Activated T-helper 2 cell treated with anti-CD3 and anti-CD28 coated beads, Interferon-gamma antibody, Interleukin-2, Interleukin-4, amounts not matched to agents 10 μg/mL and 5 μg/mL and 100 μg/mL, durations not matched to agents 14 hours and 24 hours and 36 hours (primary cell): ENCODE data around the gene OGN. TPM values are rescaled to one million over a fixed set of nuclear protein-coding genes. Genes with fewer than 3 reads are reported as not detected.

ENCODE experiments used
- DNase-seq: peaks from one replicate; pipeline ENCODE4 v3.0.0; 2021; ENCODE audit warnings: low spot score
- H3K27ac Mint-ChIP-seq: one replicate; pipeline ENCODE4 v1.8.0; 2021; ENCODE audit warnings: mixed read lengths
- H3K27me3 Mint-ChIP-seq: one replicate; pipeline ENCODE4 v1.8.0; 2021; ENCODE audit warnings: low read depth, mixed read lengths
- H3K36me3 Mint-ChIP-seq: one replicate; pipeline ENCODE4 v1.8.0; 2021; ENCODE audit warnings: low read depth, mixed read lengths
- H3K4me1 Mint-ChIP-seq: one replicate; pipeline ENCODE4 v1.8.0; 2021; ENCODE audit warnings: low read depth, mixed read lengths
- H3K4me3 Mint-ChIP-seq: one replicate; pipeline ENCODE4 v1.8.0; 2021; ENCODE audit warnings: low read depth, mild to moderate bottlenecking, moderate library complexity, mixed read lengths
- H3K9me3 Mint-ChIP-seq: one replicate; pipeline ENCODE4 v1.8.0; 2021; ENCODE audit warnings: mixed read lengths
- intact Hi-C: fragments of 100-400 bp; cut with micrococcal nuclease; formaldehyde crosslinking; loops from one replicate; pipeline ENCODE4 v1.15.1; 2023
- total RNA-seq: library from RNA; stranded (reverse); gene quantifications from 2 replicates; pipeline ENCODE4 v1.2.3, GENCODE V29; 2022

Gene OGN
- total RNA-seq, result not detected in 2 replicates

- intact Hi-C loops, result no loop called here
- no peaks in the 10 kb centered on the region for H3K9me3 Mint-ChIP-seq
- no peak for DNase-seq
- H3K27ac Mint-ChIP-seq, result no peak within 1 kb of the TSS
- peaks cover 19% of the 10 kb centered on the region for H3K4me1 Mint-ChIP-seq
- H3K27me3 Mint-ChIP-seq, result no peaks in the 10 kb centered on the region
- peaks cover 2% of the 10 kb centered on the region for H3K36me3 Mint-ChIP-seq
- no peak within 1 kb of the TSS for H3K4me3 Mint-ChIP-seq
Measured at GRCh38 chr9:92404042-92404836, at the start of gene OGN. OGN (minus strand) TSS chr9:92404578; CDS start chr9:92403407, 1,171 bp downstream.

GRCh38 chr9:92446536-92446935 is 42.2 kb upstream of the OGN start:
- Mint-ChIP-seq H3K4me1 (peaks cover under 1% of the 10 kb centered on the region), H3K27me3 (peaks cover 2% of the 10 kb centered on the region), H3K27ac (no peak overlapping the region), H3K36me3 (no peaks in the 10 kb centered on the region), H3K4me3 (no peak overlapping the region), H3K9me3 (no peaks in the 10 kb centered on the region)
- intact Hi-C loops, result no loop called here
- no peak for DNase-seq

DNA sequence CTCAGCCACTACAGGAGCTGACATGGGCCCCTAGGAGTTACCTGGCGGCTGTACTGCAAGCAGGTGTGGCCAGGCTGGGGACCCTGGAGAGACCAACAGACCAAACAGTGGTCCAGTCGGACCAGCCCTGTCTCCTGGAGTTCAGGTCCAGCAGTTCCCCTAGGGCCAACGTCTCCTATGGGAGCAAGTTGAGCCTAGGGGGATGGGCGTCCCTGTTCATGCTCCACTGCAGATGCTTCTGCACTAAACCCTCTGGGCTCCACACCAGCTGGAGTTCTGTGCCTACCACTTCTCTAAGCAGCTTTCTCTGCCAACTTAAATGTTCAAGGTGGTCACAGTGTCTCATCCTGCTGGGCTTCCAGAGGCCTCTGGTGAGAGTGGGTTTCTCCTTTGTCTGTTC is 40.5 kb upstream of the OGN start:
- intact Hi-C loops, result no loop called here
- Mint-ChIP-seq H3K36me3 (no peaks in the 10 kb centered on the region), H3K4me1 (peaks cover 13% of the 10 kb centered on the region), H3K27ac (no peak overlapping the region), H3K9me3 (no peaks in the 10 kb centered on the region), H3K27me3 (peaks cover 2% of the 10 kb centered on the region), H3K4me3 (no peak overlapping the region)
- no peak for DNase-seq

- H3K4me3 Mint-ChIP-seq, result no peak overlapping the region
- peaks cover 2% of the 10 kb centered on the region for H3K27me3 Mint-ChIP-seq
- no peak for DNase-seq
- intact Hi-C loops, result no loop called here
- H3K4me1 Mint-ChIP-seq, result peaks cover 16% of the 10 kb centered on the region
- H3K36me3 Mint-ChIP-seq, result no peaks in the 10 kb centered on the region
- H3K9me3 Mint-ChIP-seq, result no peaks in the 10 kb centered on the region
- H3K27ac Mint-ChIP-seq, result no peak overlapping the region
Measured at GRCh38 chr9:92440751-92441046, 36.3 kb upstream of the OGN start.

DNA sequence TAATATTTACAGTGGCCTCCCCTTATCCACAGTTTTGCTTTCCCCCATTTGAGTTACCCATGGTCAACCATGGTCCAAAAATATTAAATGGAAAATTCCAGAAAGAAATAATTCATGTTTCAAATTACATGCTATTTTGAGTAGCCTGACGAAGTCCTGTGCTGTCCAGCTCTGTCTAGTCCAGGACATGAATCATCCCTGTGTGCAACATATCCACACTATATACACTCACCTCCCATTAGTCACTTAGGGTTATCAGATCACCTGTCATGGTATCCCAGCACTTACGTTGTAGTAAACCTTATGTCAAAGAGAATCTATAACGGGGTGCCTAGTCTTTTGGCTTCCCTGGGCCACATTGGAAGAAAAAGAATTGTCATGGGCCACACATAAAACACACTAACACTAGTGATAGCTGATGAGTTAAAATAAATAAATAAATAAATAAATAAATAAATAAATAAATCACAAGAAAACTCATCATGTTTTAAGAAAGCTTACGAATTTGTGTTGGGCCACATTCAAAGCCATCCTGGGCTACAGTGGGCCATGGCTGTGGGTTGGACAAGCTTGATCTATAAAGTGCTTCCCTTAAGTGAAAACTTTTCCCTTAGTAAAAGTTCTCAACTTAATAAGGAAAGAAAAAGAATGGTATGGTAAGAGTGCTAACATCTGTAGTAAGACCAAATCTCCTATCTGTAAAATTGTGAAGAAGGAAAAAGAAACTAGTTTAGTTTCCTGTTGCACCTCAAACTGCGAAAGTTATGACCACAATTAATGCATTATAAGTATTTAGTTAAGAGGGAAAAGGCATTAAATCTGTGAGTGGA is 35.8 kb upstream of the OGN start:
- Mint-ChIP-seq H3K36me3 (no peaks in the 10 kb centered on the region), H3K9me3 (no peaks in the 10 kb centered on the region), H3K27me3 (peaks cover 2% of the 10 kb centered on the region), H3K4me1 (peaks cover 18% of the 10 kb centered on the region), H3K4me3 (no peak overlapping the region), H3K27ac (no peak overlapping the region)
- DNase-seq, result no peak
- intact Hi-C loops, result loop anchor here (1.0 kb wide), 1 partner anchor 114 kb away; no protein-coding TSS in a partner anchor

- no peak for DNase-seq
- H3K27me3 Mint-ChIP-seq, result no peaks in the 10 kb centered on the region
- no peak overlapping the region for H3K4me3 Mint-ChIP-seq
- no peaks in the 10 kb centered on the region for H3K9me3 Mint-ChIP-seq
- peaks cover 20% of the 10 kb centered on the region for H3K4me1 Mint-ChIP-seq
- intact Hi-C loops, result loop anchor here (1.0 kb wide), 1 partner anchor 113 kb away; no protein-coding TSS in a partner anchor
- H3K27ac Mint-ChIP-seq, result no peak overlapping the region
- no peaks in the 10 kb centered on the region for H3K36me3 Mint-ChIP-seq
Measured at GRCh38 chr9:92438900-92439526, 34.6 kb upstream of the OGN start.

DNA sequence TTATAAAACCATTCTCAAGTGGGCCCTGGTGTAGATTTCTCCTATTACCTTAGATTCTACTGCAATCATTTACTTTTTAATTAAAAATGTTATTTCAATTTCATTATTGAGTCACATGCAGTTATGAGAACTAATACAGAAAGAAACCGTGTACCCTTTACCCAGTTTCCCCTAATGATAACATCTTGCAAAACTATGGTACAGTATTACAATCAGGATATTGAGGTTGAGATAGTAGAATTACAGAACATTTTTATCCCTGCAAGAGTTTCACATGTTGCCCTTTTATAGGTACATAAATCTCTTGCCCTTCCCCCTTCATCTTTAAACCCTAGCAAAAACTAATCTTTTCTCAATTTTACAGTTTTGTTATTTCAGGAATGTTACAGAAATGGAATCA is 30.9 kb upstream of the OGN start:
- Mint-ChIP-seq H3K36me3 (peaks cover 2% of the 10 kb centered on the region), H3K27me3 (no peaks in the 10 kb centered on the region), H3K4me1 (peaks cover 10% of the 10 kb centered on the region), H3K9me3 (no peaks in the 10 kb centered on the region), H3K27ac (no peak overlapping the region), H3K4me3 (no peak overlapping the region)
- intact Hi-C loops, result no loop called here
- DNase-seq, result no peak

DNA sequence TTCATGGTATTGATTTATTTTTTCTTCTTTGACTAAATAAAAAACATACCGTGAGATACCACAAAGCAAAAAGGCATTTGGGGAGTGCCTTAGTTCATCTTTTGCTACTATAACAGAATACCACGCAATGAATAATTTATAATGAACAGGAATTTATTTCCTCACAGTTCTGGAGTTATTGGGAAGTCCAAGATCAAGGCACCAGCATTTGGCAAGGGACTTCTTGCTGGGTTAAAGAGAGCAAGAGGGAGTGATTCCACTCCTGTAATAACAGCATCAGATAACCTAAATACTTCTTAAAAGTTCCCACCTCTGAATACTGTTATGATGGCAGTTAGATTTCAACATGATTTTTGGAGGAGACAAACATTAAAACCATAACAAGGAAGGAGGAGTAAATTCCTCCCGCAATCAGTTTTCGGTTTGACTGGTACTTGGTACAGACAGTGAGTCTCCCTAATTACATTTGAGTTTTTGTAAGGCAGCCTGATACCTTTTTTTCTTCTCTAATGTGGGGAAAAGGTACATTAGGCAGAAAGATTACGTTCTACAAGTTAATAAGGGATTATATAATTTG is 28.7 kb upstream of the OGN start:
- intact Hi-C loops, result no loop called here
- H3K27ac Mint-ChIP-seq, result no peak overlapping the region

DNA sequence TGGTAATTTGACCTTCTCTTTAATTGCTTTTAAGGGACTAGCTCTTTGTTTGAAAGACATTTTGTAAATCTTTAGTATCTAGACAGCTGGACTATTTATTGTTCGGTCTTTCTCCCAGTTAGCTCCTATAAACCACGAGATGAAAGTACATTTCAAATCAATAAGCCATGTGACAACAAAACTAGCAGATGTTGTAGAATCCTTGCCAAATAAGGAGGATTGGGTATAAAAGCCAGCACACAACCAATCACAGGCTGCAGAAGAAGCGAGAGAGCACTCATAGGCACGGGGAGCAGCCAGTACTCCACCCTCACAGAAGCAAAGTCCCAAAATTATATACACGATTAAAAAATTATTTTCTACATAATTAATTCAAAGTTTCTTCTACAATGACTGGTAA is 28.0 kb upstream of the OGN start:
- intact Hi-C loops, result no loop called here

More for the DNA sequence above, 28.7 kb upstream of the OGN start:
- DNase-seq, result no peak
- Mint-ChIP-seq H3K9me3 (no peaks in the 10 kb centered on the region), H3K4me1 (peaks cover 4% of the 10 kb centered on the region), H3K27me3 (no peaks in the 10 kb centered on the region), H3K36me3 (peaks cover 2% of the 10 kb centered on the region), H3K4me3 (no peak overlapping the region)

GRCh38 chr9:92429836-92430235 is 25.5 kb upstream of the OGN start:
- Mint-ChIP-seq H3K27me3 (no peaks in the 10 kb centered on the region), H3K27ac (no peak overlapping the region), H3K4me3 (no peak overlapping the region), H3K4me1 (peaks cover 2% of the 10 kb centered on the region), H3K36me3 (peaks cover 2% of the 10 kb centered on the region), H3K9me3 (no peaks in the 10 kb centered on the region)
- intact Hi-C loops, result no loop called here
- no peak for DNase-seq

More for the DNA sequence above, 28.0 kb upstream of the OGN start:
- no peak overlapping the region for H3K4me3 Mint-ChIP-seq
- peaks cover 4% of the 10 kb centered on the region for H3K4me1 Mint-ChIP-seq
- H3K27ac Mint-ChIP-seq, result no peak overlapping the region
- no peak for DNase-seq
- no peaks in the 10 kb centered on the region for H3K9me3 Mint-ChIP-seq
- H3K27me3 Mint-ChIP-seq, result no peaks in the 10 kb centered on the region
- peaks cover 2% of the 10 kb centered on the region for H3K36me3 Mint-ChIP-seq

DNA sequence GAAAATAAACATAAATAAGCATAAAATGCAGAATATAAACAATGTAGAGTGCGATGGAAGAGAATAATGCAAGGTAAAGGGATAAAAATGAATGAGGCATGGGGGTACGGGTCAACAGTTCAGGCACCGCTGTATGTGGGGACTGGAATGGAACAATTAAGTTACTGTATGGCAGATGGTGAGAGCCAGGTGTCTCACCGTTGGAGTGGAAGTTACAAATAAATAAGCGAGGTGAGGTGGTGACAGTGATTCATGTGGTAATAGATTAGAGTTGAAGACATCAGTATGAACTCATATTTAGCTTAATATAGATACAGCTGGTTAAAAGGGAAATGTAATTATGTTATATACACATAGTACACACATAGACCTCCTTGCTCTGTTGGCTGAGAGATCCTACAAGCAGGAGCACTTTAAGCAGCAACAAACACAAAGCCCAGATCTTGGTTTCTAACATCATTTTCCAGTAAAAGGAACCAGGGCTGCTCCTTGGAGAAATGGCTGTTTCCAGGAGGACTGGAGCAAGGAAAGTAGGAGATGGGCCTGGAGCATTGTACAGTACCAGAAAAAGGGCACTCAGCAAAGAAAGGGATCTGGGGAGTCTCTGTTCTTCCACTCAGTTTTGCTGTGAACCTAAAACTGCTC is 22.2 kb upstream of the OGN start:
- H3K4me1 Mint-ChIP-seq, result no peaks in the 10 kb centered on the region
- H3K27me3 Mint-ChIP-seq, result no peaks in the 10 kb centered on the region
- no peak overlapping the region for H3K27ac Mint-ChIP-seq
- H3K4me3 Mint-ChIP-seq, result no peak overlapping the region
- no peak for DNase-seq
- H3K36me3 Mint-ChIP-seq, result peaks cover 3% of the 10 kb centered on the region
- no peaks in the 10 kb centered on the region for H3K9me3 Mint-ChIP-seq
- intact Hi-C loops, result no loop called here

- intact Hi-C loops, result no loop called here
- Mint-ChIP-seq H3K27me3 (no peaks in the 10 kb centered on the region), H3K4me3 (no peak overlapping the region)
Measured at GRCh38 chr9:92425474-92425873, 21.1 kb upstream of the OGN start.

More at GRCh38 chr9:92425474-92425873, 21.1 kb upstream of the OGN start:
- Mint-ChIP-seq H3K36me3 (peaks cover 3% of the 10 kb centered on the region), H3K4me1 (no peaks in the 10 kb centered on the region), H3K27ac (no peak overlapping the region), H3K9me3 (no peaks in the 10 kb centered on the region)
- no peak for DNase-seq
